Measurements from ENCODE around the gene PLSCR4.
"Not testable (repeated sequence)": the region's sequence is repeated elsewhere in the genome, so short reads cannot be mapped to it uniquely, and the experiment has no call there.

PLSCR4 gene

DNA sequence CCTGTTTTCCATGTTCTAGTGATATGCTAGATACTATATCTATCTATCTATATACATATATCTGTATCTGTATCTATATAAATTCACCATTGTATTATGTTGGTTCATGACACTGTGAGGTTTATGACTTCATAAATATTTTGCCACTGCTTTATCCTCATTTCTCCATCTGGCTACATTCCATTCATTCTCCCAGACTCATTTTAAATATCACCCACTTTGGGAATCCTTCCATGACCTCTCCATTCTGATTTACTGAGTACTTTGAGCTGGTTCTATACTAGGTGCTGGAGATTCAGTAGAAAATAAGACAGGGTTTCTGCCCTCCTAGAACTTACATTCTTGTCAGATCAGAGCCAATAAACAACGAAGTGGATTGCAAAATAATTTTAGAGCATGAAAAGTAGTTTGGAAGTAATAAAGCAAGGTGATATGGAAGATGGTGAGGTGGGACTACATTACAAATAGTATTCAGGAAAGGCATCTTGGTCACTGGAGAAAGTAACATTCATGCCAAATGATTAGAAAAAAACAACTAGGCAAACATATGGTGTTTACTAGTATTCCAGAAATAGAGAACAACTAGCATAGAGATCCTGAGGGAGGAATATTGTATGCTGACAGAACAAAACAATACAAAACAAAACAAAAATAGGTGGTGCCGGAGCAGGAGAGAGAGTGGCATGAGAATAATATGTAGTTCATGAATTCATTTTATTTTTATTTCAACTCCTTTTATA is 11.6 kb upstream of the PLSCR4 start:
- no peak overlapping the region for H3K4me3 ChIP-seq (ENCODE audit: low read depth, low read length)
- no peak for TF ChIP-seq CTCF (IDR thresholded peaks at IDR 0.05; ENCODE audit: borderline replicate concordance, insufficient read depth, low read depth, low read length)

DNA sequence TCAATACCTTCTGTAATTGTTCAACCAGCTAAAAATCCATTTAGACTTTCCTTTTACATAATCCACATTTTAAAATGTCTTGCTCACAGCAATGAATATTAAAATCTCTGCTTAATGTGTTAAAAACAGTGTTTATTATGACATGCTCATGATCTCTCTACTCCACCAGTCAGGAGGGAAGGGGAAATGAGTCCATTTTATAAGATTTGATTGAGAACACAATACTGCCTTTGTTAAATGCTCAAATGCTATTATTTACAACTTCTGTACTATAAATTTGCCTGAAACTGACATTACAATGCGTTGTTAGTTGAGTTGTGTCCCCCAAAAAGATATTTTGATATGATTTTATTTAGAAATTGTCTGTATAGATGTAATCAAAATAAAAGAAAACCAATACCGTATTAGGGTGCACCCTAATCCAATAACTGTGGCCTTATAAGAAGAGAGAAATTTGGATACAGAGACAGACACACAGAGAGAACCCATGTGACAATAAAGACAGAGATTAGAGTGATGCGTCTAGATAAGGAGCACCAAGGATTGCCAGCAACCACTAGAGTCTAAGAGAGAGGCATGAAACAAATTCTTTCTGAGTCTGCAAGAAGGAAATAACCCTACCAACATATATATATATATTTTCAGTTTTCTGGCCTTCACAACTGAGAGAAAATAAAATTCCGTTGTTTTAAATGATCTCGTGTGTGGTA is 9.1 kb upstream of the PLSCR4 start:
- no peak overlapping the region for H3K4me3 ChIP-seq (ENCODE audit: low read depth, low read length)
- TF ChIP-seq CTCF (IDR thresholded peaks at IDR 0.05; ENCODE audit: borderline replicate concordance, insufficient read depth, low read depth, low read length): no peak

GRCh38 chr3:146256851-146257486 is 6.1 kb upstream of the PLSCR4 start:
- no peak overlapping the region for H3K4me3 ChIP-seq (ENCODE audit: low read depth, low read length)
- no peak for TF ChIP-seq CTCF (IDR thresholded peaks at IDR 0.05; ENCODE audit: borderline replicate concordance, insufficient read depth, low read depth, low read length)

- H3K4me3 ChIP-seq (ENCODE audit: low read depth, low read length): not testable (repeated sequence)
Measured at GRCh38 chr3:146252445-146252844, 1.5 kb upstream of the PLSCR4 start.

- no peak for TF ChIP-seq CTCF (IDR thresholded peaks at IDR 0.05; ENCODE audit: borderline replicate concordance, insufficient read depth, low read depth, low read length)
- no peak overlapping the region for H3K4me3 ChIP-seq (ENCODE audit: low read depth, low read length)
Measured at GRCh38 chr3:146249921-146250320, 984 bp downstream of the PLSCR4 start.

DNA sequence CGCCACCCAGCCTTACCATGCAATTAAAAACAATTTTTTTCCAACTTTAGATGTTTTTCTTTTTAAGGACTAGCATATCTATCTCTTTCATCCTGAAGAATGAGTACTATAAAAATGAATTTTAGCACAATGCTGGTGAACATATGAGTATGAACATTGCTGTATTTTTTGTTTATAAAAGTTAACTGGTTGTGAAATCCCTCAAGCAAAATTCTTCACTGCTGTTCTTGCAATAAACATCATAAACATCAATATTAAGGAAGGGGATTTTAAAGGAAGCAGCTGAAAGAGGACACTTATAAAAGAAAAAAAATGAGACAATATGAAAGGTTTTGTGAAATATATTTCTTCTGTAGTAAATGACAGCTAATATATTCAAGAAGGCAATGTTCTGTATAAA is 3.0 kb downstream of the PLSCR4 start:
- no peak for TF ChIP-seq CTCF (IDR thresholded peaks at IDR 0.05; ENCODE audit: borderline replicate concordance, insufficient read depth, low read depth, low read length)
- H3K4me3 ChIP-seq (ENCODE audit: low read depth, low read length): no peak overlapping the region

GRCh38 chr3:146246526-146246925 is 4.4 kb downstream of the PLSCR4 start:
- no peak for TF ChIP-seq CTCF (IDR thresholded peaks at IDR 0.05; ENCODE audit: borderline replicate concordance, insufficient read depth, low read depth, low read length)
- H3K4me3 ChIP-seq (ENCODE audit: low read depth, low read length): no peak overlapping the region

Data from GM12875 (cell line).